Stomach (tissue), 9 donors: ENCODE measurements around the gene KPNA6. TPM values are rescaled to one million over a fixed set of nuclear protein-coding genes. Genes with fewer than 3 reads are reported as not detected.

Experiments
- DNase-seq, 2 donors: peaks; one replicate each; pipeline versions ENCODE4 v3.0.0 to v3.0.0-alpha.2; 2013 to 2019
- H3K27ac ChIP-seq, 5 donors: fragments of 200-600 bp in 4 of 5; sonication (generic) in 4 of 5; one replicate each; pipeline ENCODE4 v1.5.1; 2013 to 2019; ENCODE audit warnings: mild to moderate bottlenecking in 1 of 5, moderate library complexity in 1 of 5
- H3K27me3 ChIP-seq, 3 donors: fragments of 200-600 bp; sonication (generic); one replicate each; pipeline ENCODE4 v1.5.1; 2017 to 2019; ENCODE audit warnings: mixed run types in 1 of 3
- H3K36me3 ChIP-seq, 4 donors: fragments of 200-600 bp; sonication (generic); 1 replicate in 3 of 4; 2 replicates in 1 of 4; pipeline ENCODE4 v1.5.1; 2016 to 2019
- H3K4me1 ChIP-seq, 4 donors: fragments of 200-600 bp; sonication (generic); one replicate each; pipeline ENCODE4 v1.5.1; 2016 to 2019
- H3K4me3 ChIP-seq, 4 donors: fragments of 200-600 bp; sonication (generic) in 3 of 4; one replicate each; pipeline ENCODE4 v1.5.1; 2016 to 2019; ENCODE audit warnings: mild to moderate bottlenecking in 1 of 4
- H3K9me3 ChIP-seq, 4 donors: fragments of 200-600 bp; sonication (generic); one replicate each; pipeline ENCODE4 v1.5.1; 2016 to 2019
- EP300 ChIP-seq: sonication (generic); formaldehyde crosslinking; IDR thresholded peaks from one replicate; pipeline ENCODE4 v1.6.1; 2017; ENCODE audit warnings: antibody characterized with exemption
- POLR2A ChIP-seq, 4 donors: fragments of 450-650 bp; IDR thresholded peaks; one replicate each; pipeline ENCODE4 v1.6.1; 2016; ENCODE audit warnings: antibody characterized with exemption in 4 of 4, control low read depth in 2 of 4, mild to moderate bottlenecking in 1 of 4, moderate library complexity in 1 of 4
- POLR2AphosphoS5 ChIP-seq, 3 donors: sonication (generic); formaldehyde crosslinking; IDR thresholded peaks; one replicate each; pipeline ENCODE4 v1.6.1; 2016; ENCODE audit warnings: antibody characterized with exemption in 3 of 3
- whole genome bisulfite sequencing, 5 donors: extraction: QIAGEN DNeasy Blood & Tissue Kit in 3 of 5; methylation state at CpG; one replicate each; pipeline versions ENCODE4 v1.1.5 to v1.1.7; 2013 to 2018; 5-methylcytosine and 5-hydroxymethylcytosine counted together
- intact Hi-C: fragments of 100-400 bp; cut with DNase I; formaldehyde crosslinking; loops from one replicate; pipeline ENCODE4 v1.15.1; 2023; ENCODE audit warnings: low total_unique reads
- polyA plus RNA-seq, 3 donors: library from polyadenylated mRNA; stranded (reverse); fragments of 200-250 nt; gene quantifications; one replicate each; pipeline ENCODE4 v1.2.3, GENCODE V29; 2013
- total RNA-seq, 5 donors: library from RNA; depleted of rRNA; stranded (reverse); fragments of >200 nt; gene quantifications; one replicate each; pipeline versions ENCODE4 v1.1.0 to v1.2.3, GENCODE V29; 2014 to 2016
- TF ChIP-seq, protein P1 (sequence below), 7 experiments: fragments of 450-650 bp in 4 of 7; fragments of 200-600 bp in 3 of 7; sonication (generic) in 3 of 7; IDR thresholded peaks; one replicate each; pipeline ENCODE4 v1.5.1; 2016 to 2019; ENCODE audit warnings: antibody characterized with exemption in 7 of 7, control low read depth in 2 of 7, mild to moderate bottlenecking in 1 of 7
- donor health status: healthy with polysubstance abuse.
- donor health status: Bipolar disorder and iron deficiency.
- donor health status: healthy.

Gene KPNA6
- total and polyA plus RNA-seq, 8 donors = 7.6 to 38.0 (median 17.7) TPM

- Histone ChIP-seq H3K4me1 (peaks cover 13 to 54% (median 31%) of the 10 kb centered on the region in 4 donors), H3K36me3 (peaks cover 5 to 23% (median 20%) of the 10 kb centered on the region in 4 donors), H3K4me3 (peak overlapping the region; percentile 71 to 85 (median 76)), H3K9me3 (no peaks in the 10 kb centered on the region), H3K27ac (peak overlapping the region; percentile 85 to 100 (median 91)), H3K27me3 (no peaks in the 10 kb centered on the region)
- DNase-seq = peak in 1 of 2 donors; percentile 41
- intact Hi-C loops = no loop called here
- TF ChIP-seq POLR2A (IDR thresholded peaks at IDR 0.05) = no peak
- TF ChIP-seq EP300 = no peak
- TF ChIP-seq POLR2AphosphoS5 (IDR thresholded peaks at IDR 0.05) = no peak
- TF ChIP-seq, protein P1, sequence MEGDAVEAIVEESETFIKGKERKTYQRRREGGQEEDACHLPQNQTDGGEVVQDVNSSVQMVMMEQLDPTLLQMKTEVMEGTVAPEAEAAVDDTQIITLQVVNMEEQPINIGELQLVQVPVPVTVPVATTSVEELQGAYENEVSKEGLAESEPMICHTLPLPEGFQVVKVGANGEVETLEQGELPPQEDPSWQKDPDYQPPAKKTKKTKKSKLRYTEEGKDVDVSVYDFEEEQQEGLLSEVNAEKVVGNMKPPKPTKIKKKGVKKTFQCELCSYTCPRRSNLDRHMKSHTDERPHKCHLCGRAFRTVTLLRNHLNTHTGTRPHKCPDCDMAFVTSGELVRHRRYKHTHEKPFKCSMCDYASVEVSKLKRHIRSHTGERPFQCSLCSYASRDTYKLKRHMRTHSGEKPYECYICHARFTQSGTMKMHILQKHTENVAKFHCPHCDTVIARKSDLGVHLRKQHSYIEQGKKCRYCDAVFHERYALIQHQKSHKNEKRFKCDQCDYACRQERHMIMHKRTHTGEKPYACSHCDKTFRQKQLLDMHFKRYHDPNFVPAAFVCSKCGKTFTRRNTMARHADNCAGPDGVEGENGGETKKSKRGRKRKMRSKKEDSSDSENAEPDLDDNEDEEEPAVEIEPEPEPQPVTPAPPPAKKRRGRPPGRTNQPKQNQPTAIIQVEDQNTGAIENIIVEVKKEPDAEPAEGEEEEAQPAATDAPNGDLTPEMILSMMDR (IDR thresholded peaks at IDR 0.05) = no peak
- 15 to 16% (median 16%) methylated on average over 14 of the region's 14 CpGs for WGBS, 5 donors
Measured at GRCh38 chr1:32071758-32072621, 35.9 kb upstream of the KPNA6 start.

- H3K27ac ChIP-seq = peak within 1 kb of the TSS; percentile 85 to 100 (median 91)
- intact Hi-C loops = no loop called here
- WGBS, 5 donors = 0 to 1% (median 0%) methylated on average over 19 to 67 of the region's 67 CpGs
Measured at GRCh38 chr1:32072622-32073298, 35.1 kb upstream of the KPNA6 start, which contains the start of gene TMEM39B. TSS of gene TMEM39B (plus strand) at chr1:32072939. CDS start at chr1:32073048, 109 bp downstream.

DNA sequence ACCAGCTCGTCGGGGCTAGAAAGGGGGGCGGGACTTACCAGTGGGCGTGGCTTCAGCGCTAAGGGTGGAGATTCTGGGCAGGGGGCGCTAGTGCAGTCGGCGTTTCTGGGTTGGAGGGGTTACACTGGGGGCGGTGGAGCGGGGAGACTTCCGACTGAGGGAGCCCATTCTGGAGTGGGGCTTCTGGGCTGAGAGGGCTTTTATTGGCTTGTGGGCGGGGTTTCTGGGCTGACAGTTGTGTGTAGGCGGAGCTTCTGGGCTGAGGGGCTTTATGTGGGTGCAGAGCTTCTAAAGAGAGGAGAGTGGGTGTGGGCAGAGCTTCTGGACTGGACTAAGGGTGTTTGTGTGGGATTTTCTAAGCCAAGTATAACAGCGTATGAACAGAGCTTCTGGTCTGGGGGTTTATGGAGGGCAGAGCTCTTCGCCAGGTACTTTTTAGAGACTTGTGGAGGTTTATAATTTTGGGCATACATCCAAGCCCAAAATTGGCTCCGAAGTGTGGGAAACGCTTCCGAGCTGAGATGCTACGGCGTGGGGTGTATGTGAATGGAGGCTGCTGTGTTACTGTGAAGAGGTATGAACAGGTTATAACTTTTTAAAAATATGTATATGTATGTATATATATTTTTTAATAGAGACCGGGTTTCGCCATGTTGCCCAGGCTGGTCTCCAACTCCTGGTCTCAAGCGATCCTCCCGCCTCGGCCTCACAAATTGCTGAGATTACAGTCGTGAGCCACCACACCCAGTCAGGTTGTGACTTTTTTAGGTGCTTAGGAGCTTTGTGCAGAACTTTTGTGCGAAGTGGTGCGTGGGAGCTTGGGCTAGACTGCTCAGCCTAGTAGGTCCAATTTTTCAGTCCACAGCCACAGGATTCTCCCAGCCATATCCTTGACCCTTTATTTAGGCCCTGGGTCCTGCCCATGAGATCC is 34.3 kb upstream of the KPNA6 start:
- H3K27ac ChIP-seq = peak overlapping the region; percentile 85 to 100 (median 91)
- 30 to 36% (median 33%) methylated on average over 28 of the region's 28 CpGs for WGBS, 5 donors
- peaks cover 13 to 38% (median 22%) of the 10 kb centered on the region in 4 donors for H3K4me1 ChIP-seq

More at GRCh38 chr1:32072622-32073298, 35.1 kb upstream of the KPNA6 start, which contains the start of gene TMEM39B:
- peak; percentile 97 to 99 for DNase-seq
- H3K27me3 ChIP-seq = no peaks in the 10 kb centered on the region
- peaks cover 13 to 46% (median 27%) of the 10 kb centered on the region in 4 donors for H3K4me1 ChIP-seq
- TF ChIP-seq, protein P1 (IDR thresholded peaks at IDR 0.05) = peak in 2 of 7 experiments; percentile 32 to 41
- TF ChIP-seq POLR2A (IDR thresholded peaks at IDR 0.05) = no peak
- peak; percentile 15 to 85 (median 64) for TF ChIP-seq POLR2AphosphoS5 (IDR thresholded peaks at IDR 0.05)
- H3K36me3 ChIP-seq = peaks cover 12 to 31% (median 28%) of the 10 kb centered on the region in 4 donors
- H3K4me3 ChIP-seq = peak within 1 kb of the TSS; percentile 71 to 85 (median 76)
- no peaks in the 10 kb centered on the region for H3K9me3 ChIP-seq

More for the DNA sequence above, 34.3 kb upstream of the KPNA6 start:
- Histone ChIP-seq H3K36me3 (peaks cover 20 to 39% (median 36%) of the 10 kb centered on the region in 4 donors), H3K9me3 (no peaks in the 10 kb centered on the region), H3K27me3 (no peaks in the 10 kb centered on the region), H3K4me3 (peak overlapping the region; percentile 71 to 85 (median 76))
- DNase-seq = peak in 1 of 2 donors; percentile 79
- TF ChIP-seq, protein P1 (IDR thresholded peaks at IDR 0.05) = peak in 2 of 7 experiments; percentile 14 to 16
- no peak for TF ChIP-seq POLR2AphosphoS5 (IDR thresholded peaks at IDR 0.05)
- intact Hi-C loops = no loop called here
